HCT116 (cell line): ENCODE measurements around the gene CNPY1.

Source experiments
- CEBPB ChIP-seq: IDR thresholded peaks from 2 replicates; pipeline ENCODE4 v1.6.1; 2012; ENCODE audit warnings: low read depth
- EGR1 ChIP-seq: IDR thresholded peaks from 2 replicates; pipeline ENCODE4 v1.6.1; 2012; ENCODE audit warnings: low read depth
- ELF1 ChIP-seq: IDR thresholded peaks from 2 replicates; pipeline ENCODE4 v1.6.1; 2012; ENCODE audit warnings: low read depth, borderline replicate concordance
- EZH2 ChIP-seq: fragments of 200-600 bp; sonication (generic); IDR thresholded peaks from 2 replicates; pipeline ENCODE4 v1.6.1; 2017; ENCODE audit warnings: antibody characterized with exemption, mixed run types
- EZH2phosphoT487 ChIP-seq: fragments of 200-600 bp; IDR thresholded peaks from 2 replicates; pipeline ENCODE4 v1.6.1; 2018; ENCODE audit warnings: antibody characterized with exemption, borderline replicate concordance
- FOSL1 ChIP-seq: IDR thresholded peaks from 2 replicates; pipeline ENCODE4 v1.6.1; 2012; ENCODE audit warnings: low read depth
- POLR2A ChIP-seq: IDR thresholded peaks from 2 replicates; pipeline ENCODE4 v1.7.0; 2011; ENCODE audit warnings: borderline replicate concordance; ENCODE audit not compliant: insufficient read depth, insufficient read length; ENCODE audit errors: extremely low read depth
- SIN3A ChIP-seq: IDR thresholded peaks from 2 replicates; pipeline ENCODE4 v1.6.1; 2012; ENCODE audit warnings: low read depth
- TF ChIP-seq, protein P1 (sequence below), 3 experiments: fragments of 200-600 bp in 1 of 3; sonication (generic) in 1 of 3; IDR thresholded peaks in 2 of 3; conservative IDR thresholded peaks in 1 of 3; 2 replicates each; pipeline ENCODE4 v1.5.1; 2012 to 2017; ENCODE audit warnings: low read depth in 2 of 3, low read length in 2 of 3, antibody characterized with exemption in 1 of 3, borderline replicate concordance in 1 of 3, control low read depth in 1 of 3, mild to moderate bottlenecking in 1 of 3, mixed read lengths in 1 of 3, mixed run types in 1 of 3, moderate library complexity in 1 of 3; ENCODE audit not compliant: insufficient read depth in 1 of 3
- TF ChIP-seq, protein P2 (sequence below): IDR thresholded peaks from 2 replicates; pipeline ENCODE4 v1.6.1; 2011; ENCODE audit warnings: mild to moderate bottlenecking, low read length, moderate library complexity; ENCODE audit not compliant: insufficient replicate concordance; ENCODE audit errors: extremely low read depth
- TF ChIP-seq, protein P3 (sequence below): IDR thresholded peaks from 2 replicates; pipeline ENCODE4 v1.6.1; 2012
- TF ChIP-seq, protein P4 (sequence below): IDR thresholded peaks from 2 replicates; pipeline ENCODE4 v1.6.1; 2012; ENCODE audit warnings: low read depth
- TF ChIP-seq, protein P5 (sequence below): IDR thresholded peaks from 2 replicates; pipeline ENCODE4 v1.6.1; 2012

DNA sequence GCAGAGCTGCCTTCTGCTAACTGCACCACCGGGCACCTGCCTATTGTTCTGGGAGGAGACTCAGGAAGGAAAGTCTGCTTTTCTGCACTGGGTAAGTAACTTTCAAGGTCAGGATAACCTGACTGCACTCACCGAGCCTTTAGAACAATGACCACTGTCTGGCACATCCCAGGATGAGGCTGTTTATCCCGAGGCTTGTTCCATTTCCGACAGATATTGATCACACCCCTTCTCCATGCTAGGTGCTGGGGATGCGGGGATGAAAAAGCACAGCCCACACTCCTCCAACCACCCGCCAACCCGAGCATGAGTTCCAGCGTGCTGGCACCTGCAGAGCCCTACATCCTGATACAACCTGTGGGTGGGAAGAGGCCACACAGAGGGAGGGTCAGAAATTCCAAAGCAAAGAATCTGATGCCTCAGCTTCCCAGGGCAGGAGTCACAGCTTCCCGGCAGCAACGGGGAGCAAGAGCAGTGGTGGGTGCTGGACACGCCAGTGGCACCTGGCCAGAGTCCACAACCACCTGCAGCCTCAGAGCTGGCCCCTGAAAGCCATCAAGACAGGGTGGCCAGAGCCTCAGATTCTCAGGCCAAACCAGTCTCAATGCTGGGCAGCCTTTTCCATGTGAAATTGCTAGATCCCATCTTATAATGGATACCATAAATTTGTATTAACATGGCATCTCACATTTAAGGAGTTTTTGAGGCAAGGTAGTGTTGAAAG is 34.9 kb upstream of the CNPY1 start:
- no peak for TF ChIP-seq ELF1
- TF ChIP-seq SIN3A, result no peak
- no peak for TF ChIP-seq POLR2A
- TF ChIP-seq CEBPB, result no peak
- TF ChIP-seq, protein P1, sequence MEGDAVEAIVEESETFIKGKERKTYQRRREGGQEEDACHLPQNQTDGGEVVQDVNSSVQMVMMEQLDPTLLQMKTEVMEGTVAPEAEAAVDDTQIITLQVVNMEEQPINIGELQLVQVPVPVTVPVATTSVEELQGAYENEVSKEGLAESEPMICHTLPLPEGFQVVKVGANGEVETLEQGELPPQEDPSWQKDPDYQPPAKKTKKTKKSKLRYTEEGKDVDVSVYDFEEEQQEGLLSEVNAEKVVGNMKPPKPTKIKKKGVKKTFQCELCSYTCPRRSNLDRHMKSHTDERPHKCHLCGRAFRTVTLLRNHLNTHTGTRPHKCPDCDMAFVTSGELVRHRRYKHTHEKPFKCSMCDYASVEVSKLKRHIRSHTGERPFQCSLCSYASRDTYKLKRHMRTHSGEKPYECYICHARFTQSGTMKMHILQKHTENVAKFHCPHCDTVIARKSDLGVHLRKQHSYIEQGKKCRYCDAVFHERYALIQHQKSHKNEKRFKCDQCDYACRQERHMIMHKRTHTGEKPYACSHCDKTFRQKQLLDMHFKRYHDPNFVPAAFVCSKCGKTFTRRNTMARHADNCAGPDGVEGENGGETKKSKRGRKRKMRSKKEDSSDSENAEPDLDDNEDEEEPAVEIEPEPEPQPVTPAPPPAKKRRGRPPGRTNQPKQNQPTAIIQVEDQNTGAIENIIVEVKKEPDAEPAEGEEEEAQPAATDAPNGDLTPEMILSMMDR (IDR thresholded peaks at IDR 0.05 in 2 of 3, conservative IDR thresholded peaks at IDR 0.05 in 1 of 3; ENCODE audit: borderline replicate concordance in 1 of 3, insufficient read depth in 1 of 3, low read depth in 2 of 3, low read length in 2 of 3), result no peak
- TF ChIP-seq, protein P2, sequence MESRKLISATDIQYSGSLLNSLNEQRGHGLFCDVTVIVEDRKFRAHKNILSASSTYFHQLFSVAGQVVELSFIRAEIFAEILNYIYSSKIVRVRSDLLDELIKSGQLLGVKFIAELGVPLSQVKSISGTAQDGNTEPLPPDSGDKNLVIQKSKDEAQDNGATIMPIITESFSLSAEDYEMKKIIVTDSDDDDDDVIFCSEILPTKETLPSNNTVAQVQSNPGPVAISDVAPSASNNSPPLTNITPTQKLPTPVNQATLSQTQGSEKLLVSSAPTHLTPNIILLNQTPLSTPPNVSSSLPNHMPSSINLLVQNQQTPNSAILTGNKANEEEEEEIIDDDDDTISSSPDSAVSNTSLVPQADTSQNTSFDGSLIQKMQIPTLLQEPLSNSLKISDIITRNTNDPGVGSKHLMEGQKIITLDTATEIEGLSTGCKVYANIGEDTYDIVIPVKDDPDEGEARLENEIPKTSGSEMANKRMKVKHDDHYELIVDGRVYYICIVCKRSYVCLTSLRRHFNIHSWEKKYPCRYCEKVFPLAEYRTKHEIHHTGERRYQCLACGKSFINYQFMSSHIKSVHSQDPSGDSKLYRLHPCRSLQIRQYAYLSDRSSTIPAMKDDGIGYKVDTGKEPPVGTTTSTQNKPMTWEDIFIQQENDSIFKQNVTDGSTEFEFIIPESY, result no peak
- TF ChIP-seq EZH2, result no peak
- TF ChIP-seq FOSL1, result no peak
- TF ChIP-seq EZH2phosphoT487, result no peak
- TF ChIP-seq, protein P3, sequence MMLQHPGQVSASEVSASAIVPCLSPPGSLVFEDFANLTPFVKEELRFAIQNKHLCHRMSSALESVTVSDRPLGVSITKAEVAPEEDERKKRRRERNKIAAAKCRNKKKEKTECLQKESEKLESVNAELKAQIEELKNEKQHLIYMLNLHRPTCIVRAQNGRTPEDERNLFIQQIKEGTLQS, result no peak
- TF ChIP-seq, protein P4, sequence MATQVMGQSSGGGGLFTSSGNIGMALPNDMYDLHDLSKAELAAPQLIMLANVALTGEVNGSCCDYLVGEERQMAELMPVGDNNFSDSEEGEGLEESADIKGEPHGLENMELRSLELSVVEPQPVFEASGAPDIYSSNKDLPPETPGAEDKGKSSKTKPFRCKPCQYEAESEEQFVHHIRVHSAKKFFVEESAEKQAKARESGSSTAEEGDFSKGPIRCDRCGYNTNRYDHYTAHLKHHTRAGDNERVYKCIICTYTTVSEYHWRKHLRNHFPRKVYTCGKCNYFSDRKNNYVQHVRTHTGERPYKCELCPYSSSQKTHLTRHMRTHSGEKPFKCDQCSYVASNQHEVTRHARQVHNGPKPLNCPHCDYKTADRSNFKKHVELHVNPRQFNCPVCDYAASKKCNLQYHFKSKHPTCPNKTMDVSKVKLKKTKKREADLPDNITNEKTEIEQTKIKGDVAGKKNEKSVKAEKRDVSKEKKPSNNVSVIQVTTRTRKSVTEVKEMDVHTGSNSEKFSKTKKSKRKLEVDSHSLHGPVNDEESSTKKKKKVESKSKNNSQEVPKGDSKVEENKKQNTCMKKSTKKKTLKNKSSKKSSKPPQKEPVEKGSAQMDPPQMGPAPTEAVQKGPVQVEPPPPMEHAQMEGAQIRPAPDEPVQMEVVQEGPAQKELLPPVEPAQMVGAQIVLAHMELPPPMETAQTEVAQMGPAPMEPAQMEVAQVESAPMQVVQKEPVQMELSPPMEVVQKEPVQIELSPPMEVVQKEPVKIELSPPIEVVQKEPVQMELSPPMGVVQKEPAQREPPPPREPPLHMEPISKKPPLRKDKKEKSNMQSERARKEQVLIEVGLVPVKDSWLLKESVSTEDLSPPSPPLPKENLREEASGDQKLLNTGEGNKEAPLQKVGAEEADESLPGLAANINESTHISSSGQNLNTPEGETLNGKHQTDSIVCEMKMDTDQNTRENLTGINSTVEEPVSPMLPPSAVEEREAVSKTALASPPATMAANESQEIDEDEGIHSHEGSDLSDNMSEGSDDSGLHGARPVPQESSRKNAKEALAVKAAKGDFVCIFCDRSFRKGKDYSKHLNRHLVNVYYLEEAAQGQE, result no peak
- no peak for TF ChIP-seq EGR1
- TF ChIP-seq, protein P5, sequence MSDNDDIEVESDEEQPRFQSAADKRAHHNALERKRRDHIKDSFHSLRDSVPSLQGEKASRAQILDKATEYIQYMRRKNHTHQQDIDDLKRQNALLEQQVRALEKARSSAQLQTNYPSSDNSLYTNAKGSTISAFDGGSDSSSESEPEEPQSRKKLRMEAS, result no peak
